ENCODE results near the gene ACOT2.

DNA sequence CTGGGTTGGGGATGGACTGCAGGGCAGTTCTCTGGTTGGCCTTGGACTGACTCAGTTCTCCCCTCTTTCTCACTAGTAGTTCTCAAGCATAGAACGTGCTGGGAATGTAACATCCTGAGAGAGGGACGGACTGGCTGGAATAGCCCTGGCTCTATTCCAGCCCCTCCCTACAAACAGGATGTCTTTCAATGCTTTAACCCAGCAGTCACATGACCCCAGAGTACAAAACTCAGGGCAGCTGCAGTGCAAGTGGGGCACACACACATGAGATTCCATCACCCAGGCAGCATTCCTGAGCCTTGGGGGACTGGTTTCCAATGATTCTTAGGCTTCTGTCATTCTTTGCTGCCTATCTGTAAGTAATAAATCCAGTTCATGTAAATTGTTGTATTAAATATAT lies 41.7 kb downstream of the ACOT2 start:
- TF ChIP-seq POLR2A (IDR thresholded peaks at IDR 0.05), result no peak
- TF ChIP-seq, protein P1, sequence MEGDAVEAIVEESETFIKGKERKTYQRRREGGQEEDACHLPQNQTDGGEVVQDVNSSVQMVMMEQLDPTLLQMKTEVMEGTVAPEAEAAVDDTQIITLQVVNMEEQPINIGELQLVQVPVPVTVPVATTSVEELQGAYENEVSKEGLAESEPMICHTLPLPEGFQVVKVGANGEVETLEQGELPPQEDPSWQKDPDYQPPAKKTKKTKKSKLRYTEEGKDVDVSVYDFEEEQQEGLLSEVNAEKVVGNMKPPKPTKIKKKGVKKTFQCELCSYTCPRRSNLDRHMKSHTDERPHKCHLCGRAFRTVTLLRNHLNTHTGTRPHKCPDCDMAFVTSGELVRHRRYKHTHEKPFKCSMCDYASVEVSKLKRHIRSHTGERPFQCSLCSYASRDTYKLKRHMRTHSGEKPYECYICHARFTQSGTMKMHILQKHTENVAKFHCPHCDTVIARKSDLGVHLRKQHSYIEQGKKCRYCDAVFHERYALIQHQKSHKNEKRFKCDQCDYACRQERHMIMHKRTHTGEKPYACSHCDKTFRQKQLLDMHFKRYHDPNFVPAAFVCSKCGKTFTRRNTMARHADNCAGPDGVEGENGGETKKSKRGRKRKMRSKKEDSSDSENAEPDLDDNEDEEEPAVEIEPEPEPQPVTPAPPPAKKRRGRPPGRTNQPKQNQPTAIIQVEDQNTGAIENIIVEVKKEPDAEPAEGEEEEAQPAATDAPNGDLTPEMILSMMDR (IDR thresholded peaks at IDR 0.05), result no peak
